ENCODE results near the gene RBPMS2. TPM values are rescaled to one million over a fixed set of nuclear protein-coding genes. Genes with fewer than 3 reads are reported as not detected.

The RBPMS2 gene
- total RNA-seq, 2 donors from 2014 or later, result 2.3 to 14.0 TPM

DNA sequence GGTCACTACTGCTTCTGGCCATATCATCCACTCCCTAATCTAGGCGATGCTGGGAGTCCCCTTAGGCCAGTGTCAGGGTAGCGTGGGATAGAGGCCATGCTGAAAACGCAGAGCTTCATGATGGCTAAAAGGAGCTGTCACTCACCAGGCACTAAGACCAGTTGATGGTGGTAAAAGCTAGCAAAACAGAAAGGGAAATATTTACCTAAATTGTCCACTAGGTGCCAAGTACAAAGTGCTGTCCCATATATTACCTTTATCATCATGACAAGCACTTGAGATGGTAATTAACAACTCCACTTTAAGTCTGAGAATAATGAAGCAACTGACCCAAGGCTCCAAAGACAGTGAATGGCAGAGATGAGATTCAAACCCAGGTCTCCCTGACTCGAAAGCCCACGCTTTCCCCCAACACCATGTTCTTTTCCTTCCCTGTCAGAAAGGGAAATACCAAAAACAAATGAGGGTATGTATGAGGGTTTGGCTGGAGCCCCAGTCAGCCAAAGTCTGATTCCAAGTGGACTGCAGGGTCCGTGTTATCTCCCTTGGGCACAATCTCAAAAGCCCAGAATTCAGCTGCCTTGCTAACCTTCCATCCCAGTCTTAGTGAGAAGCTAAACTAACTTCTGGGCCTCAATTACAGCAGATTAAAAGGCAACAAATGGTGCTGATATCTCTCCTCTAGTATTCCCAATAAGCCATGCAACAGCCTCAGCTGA, 84.7 kb downstream of the RBPMS2 start:
- peaks cover 9% of the 10 kb centered on the region for H3K4me1 ChIP-seq (replicated peaks)
- H3K27me3 ChIP-seq (replicated peaks; ENCODE audit: insufficient read depth), result no peaks in the 10 kb centered on the region
- DNase-seq (ENCODE audit: low spot score), result no peak
- H3K27ac ChIP-seq, result no peak overlapping the region
- H3K9me3 ChIP-seq, result no peaks in the 10 kb centered on the region
- H3K36me3 ChIP-seq, result peaks cover 0 to 9% of the 10 kb centered on the region in 2 donors
- WGBS, result 71% methylated on average over 6 of the region's 6 CpGs
- intact Hi-C loops (cut with DNase I), result no loop called here
- no peak overlapping the region for H3K4me3 ChIP-seq
- TF ChIP-seq, protein P1, sequence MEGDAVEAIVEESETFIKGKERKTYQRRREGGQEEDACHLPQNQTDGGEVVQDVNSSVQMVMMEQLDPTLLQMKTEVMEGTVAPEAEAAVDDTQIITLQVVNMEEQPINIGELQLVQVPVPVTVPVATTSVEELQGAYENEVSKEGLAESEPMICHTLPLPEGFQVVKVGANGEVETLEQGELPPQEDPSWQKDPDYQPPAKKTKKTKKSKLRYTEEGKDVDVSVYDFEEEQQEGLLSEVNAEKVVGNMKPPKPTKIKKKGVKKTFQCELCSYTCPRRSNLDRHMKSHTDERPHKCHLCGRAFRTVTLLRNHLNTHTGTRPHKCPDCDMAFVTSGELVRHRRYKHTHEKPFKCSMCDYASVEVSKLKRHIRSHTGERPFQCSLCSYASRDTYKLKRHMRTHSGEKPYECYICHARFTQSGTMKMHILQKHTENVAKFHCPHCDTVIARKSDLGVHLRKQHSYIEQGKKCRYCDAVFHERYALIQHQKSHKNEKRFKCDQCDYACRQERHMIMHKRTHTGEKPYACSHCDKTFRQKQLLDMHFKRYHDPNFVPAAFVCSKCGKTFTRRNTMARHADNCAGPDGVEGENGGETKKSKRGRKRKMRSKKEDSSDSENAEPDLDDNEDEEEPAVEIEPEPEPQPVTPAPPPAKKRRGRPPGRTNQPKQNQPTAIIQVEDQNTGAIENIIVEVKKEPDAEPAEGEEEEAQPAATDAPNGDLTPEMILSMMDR (IDR thresholded peaks at IDR 0.05), result no peak
- TF ChIP-seq POLR2A (IDR thresholded peaks at IDR 0.05) (no peak), POLR2AphosphoS5 (IDR thresholded peaks at IDR 0.05) (no peak)

DNA sequence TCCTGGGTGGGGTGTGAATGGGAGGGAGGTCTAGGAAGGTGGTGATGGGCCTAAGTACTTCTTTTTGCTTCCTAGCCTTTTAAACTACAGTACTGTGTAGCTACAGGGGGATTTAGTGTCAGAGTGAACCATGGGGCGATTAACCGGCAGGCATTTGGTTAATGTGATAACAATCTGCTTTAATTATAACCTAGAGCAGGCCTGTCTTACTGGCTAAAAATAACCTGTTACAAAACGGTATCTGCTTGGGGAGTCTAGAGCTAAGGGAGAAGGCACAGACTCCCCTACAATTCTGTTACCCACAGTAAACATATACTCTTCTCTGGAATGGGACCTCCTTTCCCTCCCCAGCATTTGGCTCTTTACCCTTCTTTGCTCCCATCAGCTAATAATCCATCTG, 85.4 kb downstream of the RBPMS2 start:
- Histone ChIP-seq H3K27ac (no peak overlapping the region), H3K4me1 (replicated peaks) (peaks cover 9% of the 10 kb centered on the region), H3K27me3 (replicated peaks; ENCODE audit: insufficient read depth) (no peaks in the 10 kb centered on the region), H3K4me3 (no peak overlapping the region), H3K36me3 (peaks cover 0 to 9% of the 10 kb centered on the region in 2 donors), H3K9me3 (no peaks in the 10 kb centered on the region)
- TF ChIP-seq POLR2A (IDR thresholded peaks at IDR 0.05) (no peak), POLR2AphosphoS5 (IDR thresholded peaks at IDR 0.05) (no peak)
- TF ChIP-seq, protein P1 (IDR thresholded peaks at IDR 0.05), result no peak
- no peak for DNase-seq (ENCODE audit: low spot score)
- 33% methylated on average over 3 of the region's 3 CpGs for WGBS
- intact Hi-C loops (cut with DNase I), result no loop called here

MicroRNAs within 50 kb of the gene (microRNA counts, 767-probe panel; counts per million panel counts)
- 2,000 to 2,063 counts per million in 2 donors for microRNA hsa-miR-1272

Small RNA genes within 50 kb of the gene (microRNA-seq; reads per million reads assigned to microRNA genes)
- not detected for gene MIR1272

Small RNA genes within 50 kb of the gene (small RNA-seq; reads per million reads assigned to genes)
- gene AC100830.2 (0 reads per million in 2 donors), gene MIR1272 (0 reads per million in 2 donors)

Other genes with a start within 250 kb of the RBPMS2 start
- gene PIF1, start 50.1 kb upstream of the RBPMS2 start, total RNA-seq, result 1 to 10 TPM in 1 of 2 donors, under 1 TPM in 1; 0.82 to 9.8 TPM
- 10 to 100 TPM in 1 of 2 donors, 1 to 10 TPM in 1; 8.6 to 31.8 TPM for gene PLEKHO2, start 66.3 kb upstream of the RBPMS2 start, total RNA-seq
- 10 to 100 TPM in 1 of 2 donors, 1 to 10 TPM in 1; 3.3 to 23.9 TPM for gene ANKDD1A, start 136.3 kb upstream of the RBPMS2 start, total RNA-seq
- 10 to 100 TPM; 95.8 to 98.8 TPM for gene SPG21, start 214.3 kb upstream of the RBPMS2 start, total RNA-seq

All from prostate gland (tissue), 2 donors.